GM12875 (cell line): ENCODE measurements around the gene GZMM.

Source experiments
- H3K4me3 ChIP-seq: one replicate; pipeline ENCODE4 v1.5.1; 2011; ENCODE audit warnings: low read depth, low read length, control low read depth
- CTCF ChIP-seq: IDR thresholded peaks from 2 replicates; pipeline ENCODE4 v1.5.1; 2011; ENCODE audit warnings: low read depth, mild to moderate bottlenecking, control low read depth, inconsistent platforms, low read length, moderate library complexity, borderline replicate concordance; ENCODE audit not compliant: insufficient read depth

Gene GZMM

GRCh38 chr19:588093-588740 is 44.4 kb downstream of the GZMM start:
- no peak overlapping the region for H3K4me3 ChIP-seq
- peak; percentile 69 for TF ChIP-seq CTCF

GRCh38 chr19:588741-589692 is 45.2 kb downstream of the GZMM start:
- H3K4me3 ChIP-seq = no peak overlapping the region

GRCh38 chr19:589693-590395 is 46.0 kb downstream of the GZMM start, which contains the start of gene HCN2:
Gene HCN2 (plus strand): TSS chr19:589881. CDS start chr19:589946, 65 bp downstream.
- no peak for TF ChIP-seq CTCF
- H3K4me3 ChIP-seq = no peak within 1 kb of the TSS

More at GRCh38 chr19:588741-589692, 45.2 kb downstream of the GZMM start:
- TF ChIP-seq CTCF = no peak

- H3K4me3 ChIP-seq = no peak overlapping the region
- no peak for TF ChIP-seq CTCF
Observed at GRCh38 chr19:590396-590745, 46.5 kb downstream of the GZMM start.

GRCh38 chr19:590750-591098 is 46.9 kb downstream of the GZMM start:
- no peak for TF ChIP-seq CTCF
- no peak overlapping the region for H3K4me3 ChIP-seq

- no peak for TF ChIP-seq CTCF
- no peak overlapping the region for H3K4me3 ChIP-seq
Observed at GRCh38 chr19:591099-591958, 47.5 kb downstream of the GZMM start.
